IMR-90 (cell line): Measurements from ENCODE around the gene APOE.

Source experiments
- POLR2A ChIP-seq: IDR thresholded peaks from 2 replicates; pipeline ENCODE4 v1.6.1; 2012; ENCODE audit warnings: mild to moderate bottlenecking, low read depth, low read length
- TF ChIP-seq, protein P1 (sequence below): conservative IDR thresholded peaks from 2 replicates; pipeline ENCODE4 v1.5.1; 2012; ENCODE audit warnings: mild to moderate bottlenecking, low read depth, low read length, improper control_type of control experiment

DNA sequence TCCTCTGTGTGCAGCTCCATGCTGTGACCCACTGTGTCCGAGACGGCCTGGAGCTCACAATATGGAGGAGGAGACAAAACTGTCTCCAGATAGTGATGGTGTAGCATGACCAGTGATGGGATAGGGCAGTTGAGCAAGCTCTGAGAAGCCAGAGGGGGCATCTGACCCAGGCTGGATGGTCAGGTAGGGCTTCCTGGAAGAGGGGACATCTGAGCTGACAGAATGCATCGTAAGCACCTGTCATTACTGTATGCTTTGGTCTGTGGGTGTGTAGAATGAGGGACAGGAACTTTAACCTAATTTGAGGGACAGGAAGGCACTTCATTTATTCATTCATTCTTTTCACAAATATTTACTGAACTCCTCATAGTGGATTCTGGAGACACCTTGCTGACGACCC lies 21.0 kb upstream of the APOE start:
- TF ChIP-seq, protein P1, sequence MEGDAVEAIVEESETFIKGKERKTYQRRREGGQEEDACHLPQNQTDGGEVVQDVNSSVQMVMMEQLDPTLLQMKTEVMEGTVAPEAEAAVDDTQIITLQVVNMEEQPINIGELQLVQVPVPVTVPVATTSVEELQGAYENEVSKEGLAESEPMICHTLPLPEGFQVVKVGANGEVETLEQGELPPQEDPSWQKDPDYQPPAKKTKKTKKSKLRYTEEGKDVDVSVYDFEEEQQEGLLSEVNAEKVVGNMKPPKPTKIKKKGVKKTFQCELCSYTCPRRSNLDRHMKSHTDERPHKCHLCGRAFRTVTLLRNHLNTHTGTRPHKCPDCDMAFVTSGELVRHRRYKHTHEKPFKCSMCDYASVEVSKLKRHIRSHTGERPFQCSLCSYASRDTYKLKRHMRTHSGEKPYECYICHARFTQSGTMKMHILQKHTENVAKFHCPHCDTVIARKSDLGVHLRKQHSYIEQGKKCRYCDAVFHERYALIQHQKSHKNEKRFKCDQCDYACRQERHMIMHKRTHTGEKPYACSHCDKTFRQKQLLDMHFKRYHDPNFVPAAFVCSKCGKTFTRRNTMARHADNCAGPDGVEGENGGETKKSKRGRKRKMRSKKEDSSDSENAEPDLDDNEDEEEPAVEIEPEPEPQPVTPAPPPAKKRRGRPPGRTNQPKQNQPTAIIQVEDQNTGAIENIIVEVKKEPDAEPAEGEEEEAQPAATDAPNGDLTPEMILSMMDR, result no peak
- no peak for TF ChIP-seq POLR2A
